Measurements from ENCODE around the gene ANKRD50.

Gene ANKRD50, protein sequence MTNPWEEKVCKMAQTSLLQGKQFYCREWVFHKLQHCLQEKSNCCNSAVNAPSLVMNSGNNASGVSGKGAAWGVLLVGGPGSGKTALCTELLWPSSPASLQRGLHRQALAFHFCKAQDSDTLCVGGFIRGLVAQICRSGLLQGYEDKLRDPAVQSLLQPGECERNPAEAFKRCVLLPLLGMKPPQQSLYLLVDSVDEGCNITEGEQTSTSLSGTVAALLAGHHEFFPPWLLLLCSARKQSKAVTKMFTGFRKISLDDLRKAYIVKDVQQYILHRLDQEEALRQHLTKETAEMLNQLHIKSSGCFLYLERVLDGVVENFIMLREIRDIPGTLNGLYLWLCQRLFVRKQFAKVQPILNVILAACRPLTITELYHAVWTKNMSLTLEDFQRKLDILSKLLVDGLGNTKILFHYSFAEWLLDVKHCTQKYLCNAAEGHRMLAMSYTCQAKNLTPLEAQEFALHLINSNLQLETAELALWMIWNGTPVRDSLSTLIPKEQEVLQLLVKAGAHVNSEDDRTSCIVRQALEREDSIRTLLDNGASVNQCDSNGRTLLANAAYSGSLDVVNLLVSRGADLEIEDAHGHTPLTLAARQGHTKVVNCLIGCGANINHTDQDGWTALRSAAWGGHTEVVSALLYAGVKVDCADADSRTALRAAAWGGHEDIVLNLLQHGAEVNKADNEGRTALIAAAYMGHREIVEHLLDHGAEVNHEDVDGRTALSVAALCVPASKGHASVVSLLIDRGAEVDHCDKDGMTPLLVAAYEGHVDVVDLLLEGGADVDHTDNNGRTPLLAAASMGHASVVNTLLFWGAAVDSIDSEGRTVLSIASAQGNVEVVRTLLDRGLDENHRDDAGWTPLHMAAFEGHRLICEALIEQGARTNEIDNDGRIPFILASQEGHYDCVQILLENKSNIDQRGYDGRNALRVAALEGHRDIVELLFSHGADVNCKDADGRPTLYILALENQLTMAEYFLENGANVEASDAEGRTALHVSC (N-terminal part only)

DNA sequence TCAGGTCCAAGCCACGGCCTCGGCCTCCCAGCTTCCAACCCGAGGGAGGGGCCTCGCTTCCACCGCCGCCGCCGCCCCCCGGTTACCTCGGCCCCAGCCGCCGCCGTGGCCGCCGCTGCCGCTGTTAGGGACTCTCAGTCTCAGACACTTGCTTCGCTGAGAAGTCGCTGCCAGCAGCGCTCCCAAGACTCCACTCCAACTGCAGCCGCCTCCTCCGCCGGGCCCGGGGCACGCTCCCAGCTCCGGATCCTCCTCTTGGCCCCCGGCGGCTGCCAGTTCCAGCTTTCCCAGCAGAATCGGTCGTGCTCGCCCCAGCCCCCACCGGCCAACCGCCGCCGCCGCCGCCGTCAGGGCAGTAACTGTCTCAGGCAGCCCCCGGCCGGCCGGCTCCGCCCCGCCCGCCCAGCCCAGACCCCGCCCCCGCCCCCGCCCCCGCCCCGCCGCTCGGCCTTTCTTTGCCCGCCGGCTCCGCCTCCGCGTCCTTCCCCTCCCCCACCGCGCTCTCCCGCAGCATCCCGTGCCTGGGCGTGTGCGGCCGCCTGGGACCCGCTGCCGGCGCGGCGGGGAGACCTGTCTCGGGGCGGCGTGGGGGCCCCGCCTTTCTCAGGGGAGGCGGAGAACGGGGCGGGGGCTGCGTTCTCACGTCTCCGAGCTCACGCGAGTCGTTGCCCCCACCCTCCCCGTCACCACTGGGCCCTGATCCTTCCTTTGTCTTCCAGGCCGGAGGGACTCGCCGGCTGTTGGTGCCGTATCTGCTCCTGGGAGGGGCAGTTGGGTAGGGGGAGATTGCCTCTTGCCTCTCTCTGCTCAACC lies at the start of gene ANKRD50:
Gene ANKRD50, minus strand, starts transcription at position 361 of the 813 bp plus-strand sequence. CDS start 2,221 bp downstream, outside the sequence.
- DNase-seq (ENCODE audit: low read depth) = peak; percentile 51

- DNase-seq (ENCODE audit: low read depth) = no peak
These were observed 44.6 kb upstream of the ANKRD50 start for GRCh38 chr4:124757126-124757525.

GRCh38 chr4:124754681-124755080 lies 42.1 kb upstream of the ANKRD50 start:
- no peak for DNase-seq (ENCODE audit: low read depth)

GRCh38 chr4:124753941-124754581 lies 41.5 kb upstream of the ANKRD50 start:
- no peak for DNase-seq (ENCODE audit: low read depth)

- no peak for DNase-seq (ENCODE audit: low read depth)
These were observed 36.9 kb upstream of the ANKRD50 start for GRCh38 chr4:124749421-124749820.

- no peak for DNase-seq (ENCODE audit: low read depth)
These were observed 36.4 kb upstream of the ANKRD50 start for GRCh38 chr4:124748965-124749364.

- DNase-seq (ENCODE audit: low read depth) = no peak
These were observed 33.7 kb upstream of the ANKRD50 start for GRCh38 chr4:124745985-124746801.

- DNase-seq (ENCODE audit: low read depth) = no peak
These were observed 31.2 kb upstream of the ANKRD50 start for GRCh38 chr4:124743711-124744110.

DNA sequence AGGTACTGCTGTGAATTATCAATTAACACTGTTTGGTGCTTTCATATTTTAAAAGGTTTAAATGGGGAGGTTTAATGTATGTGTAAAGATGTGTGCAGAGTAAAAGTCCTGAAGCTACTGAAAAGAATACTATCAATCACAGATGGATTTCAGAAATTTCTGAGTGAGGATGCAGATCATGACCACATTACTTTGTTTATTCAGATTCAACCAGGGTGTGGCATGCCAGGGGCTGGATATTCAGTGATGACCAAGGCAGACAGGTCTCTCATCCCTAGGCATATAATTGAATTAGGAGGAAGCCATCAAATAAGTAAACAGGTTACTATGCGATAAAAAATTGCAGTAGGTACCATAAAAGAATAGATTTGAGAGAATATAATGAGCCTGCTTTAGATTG lies 28.0 kb upstream of the ANKRD50 start:
- DNase-seq (ENCODE audit: low read depth) = no peak

DNA sequence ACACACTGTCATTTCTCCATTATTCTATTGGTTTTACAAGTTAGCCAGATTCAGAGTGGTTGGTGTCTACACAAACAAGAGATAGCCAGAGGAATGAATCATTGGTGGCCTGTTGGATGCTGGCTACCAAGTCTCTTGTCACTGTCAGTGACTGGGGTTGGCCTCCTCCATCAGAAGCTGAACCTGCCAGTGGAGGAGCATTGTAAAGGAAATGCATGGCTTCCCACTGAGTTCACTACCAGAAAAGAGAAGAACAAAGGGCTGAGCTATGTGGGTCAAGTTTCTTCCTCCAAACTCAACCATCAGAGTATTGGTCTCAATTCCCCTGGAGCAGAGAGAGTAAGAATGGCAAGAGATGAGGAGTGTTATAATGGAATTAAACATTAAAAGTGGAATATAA lies 26.5 kb upstream of the ANKRD50 start:
- DNase-seq (ENCODE audit: low read depth) = no peak

DNA sequence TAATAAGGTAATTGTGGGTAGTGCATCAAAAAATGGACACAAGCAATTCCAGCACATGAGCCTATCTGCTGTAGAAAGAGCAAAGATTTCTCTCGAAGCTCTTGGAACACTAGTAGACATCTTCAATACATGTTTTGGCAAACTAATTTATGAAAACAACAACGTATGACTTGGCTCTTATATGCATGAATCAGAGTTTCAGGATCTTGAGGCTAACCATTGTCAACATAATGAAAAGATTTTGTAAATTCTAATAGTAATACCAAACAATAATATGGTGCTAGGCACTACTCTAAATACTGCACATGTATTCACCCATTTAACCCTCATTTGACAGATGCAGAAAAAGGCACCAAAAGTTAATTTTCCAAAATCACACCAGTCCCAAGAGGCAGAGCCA lies 25.1 kb upstream of the ANKRD50 start:
- no peak for DNase-seq (ENCODE audit: low read depth)

DNA sequence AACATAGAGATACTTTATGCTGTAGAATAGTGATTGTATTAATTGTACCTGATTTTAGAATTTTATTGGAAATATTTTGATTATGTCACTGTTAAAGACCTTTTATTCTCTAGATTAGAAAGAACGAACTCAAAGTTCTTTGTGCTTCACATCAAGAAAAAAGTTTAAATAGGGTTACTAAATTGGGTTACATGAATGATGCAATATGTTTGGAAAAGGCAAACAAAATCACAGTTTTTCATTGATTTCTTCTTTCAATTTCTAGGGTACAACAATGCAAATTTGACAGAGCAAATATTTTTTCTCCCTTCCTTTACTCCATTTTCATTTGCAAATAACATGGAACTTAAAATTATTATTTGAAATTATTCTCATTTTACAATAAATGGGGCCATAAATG lies 24.0 kb upstream of the ANKRD50 start:
- DNase-seq (ENCODE audit: low read depth) = no peak

- DNase-seq (ENCODE audit: low read depth) = no peak
These were observed 14.9 kb upstream of the ANKRD50 start for GRCh38 chr4:124727331-124727890.

DNA sequence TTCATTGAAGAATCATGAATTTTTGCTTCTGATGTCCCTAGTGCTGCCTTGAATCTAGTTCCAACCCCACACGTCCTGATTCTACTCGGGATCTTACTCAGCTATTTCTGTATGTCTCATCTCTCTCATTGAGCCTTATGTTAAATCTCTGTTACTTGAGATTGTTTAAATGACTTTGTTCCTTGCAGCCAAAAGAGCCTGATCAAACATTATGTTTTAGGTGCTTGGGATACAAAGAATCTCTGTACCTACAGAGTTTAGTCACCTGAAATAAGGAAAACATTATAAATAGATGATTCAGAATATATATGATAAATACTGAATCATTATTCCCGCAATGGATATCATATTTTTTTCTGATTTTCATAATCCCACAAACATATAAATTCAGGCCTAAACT lies 13.7 kb upstream of the ANKRD50 start:
- DNase-seq (ENCODE audit: low read depth) = no peak

DNA sequence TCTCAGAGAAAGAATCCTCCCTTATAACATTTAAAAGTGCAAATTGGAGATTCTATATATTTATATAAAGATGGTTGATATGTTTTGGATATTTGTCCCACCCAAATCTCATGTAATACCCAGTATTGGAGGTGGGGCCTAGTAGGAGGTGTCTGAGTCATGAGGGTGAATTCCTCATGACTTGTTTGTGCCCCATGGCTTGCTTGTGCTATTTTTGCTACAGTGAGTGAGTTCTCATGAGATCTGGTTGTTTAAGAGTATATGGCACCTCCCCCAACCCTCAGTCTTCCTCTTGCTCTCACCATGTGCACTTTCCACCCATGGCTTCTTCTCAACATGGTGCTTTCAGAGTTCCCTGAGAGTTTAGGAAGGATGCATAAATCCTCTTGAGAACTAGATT lies 9.5 kb upstream of the ANKRD50 start:
- no peak for DNase-seq (ENCODE audit: low read depth)

DNA sequence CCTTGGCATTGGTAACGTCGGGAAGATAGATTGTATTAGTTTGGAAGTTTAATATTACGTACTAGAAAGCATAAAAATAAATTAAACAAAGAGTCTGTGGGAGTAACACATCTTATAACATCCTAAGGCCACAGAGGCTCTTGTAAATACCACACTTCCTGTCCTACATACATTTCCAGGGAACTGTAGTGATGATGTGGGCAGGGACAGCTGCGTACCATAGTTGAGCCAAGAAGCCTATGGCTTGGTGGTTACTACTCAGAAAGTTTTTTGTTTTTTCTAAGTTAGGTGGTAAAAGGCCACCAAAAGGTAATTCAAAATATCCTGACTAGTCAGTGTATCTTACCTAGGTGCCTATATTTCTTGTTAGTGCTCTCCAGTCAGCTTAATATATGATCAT lies 4.6 kb upstream of the ANKRD50 start:
- DNase-seq (ENCODE audit: low read depth) = no peak

GRCh38 chr4:124713185-124713592 lies 657 bp upstream of the ANKRD50 start:
- peak; percentile 7 for DNase-seq (ENCODE audit: low read depth)

GRCh38 chr4:124711471-124712371 lies 811 bp downstream of the ANKRD50 start:
- peak; percentile 2 for DNase-seq (ENCODE audit: low read depth)

DNA sequence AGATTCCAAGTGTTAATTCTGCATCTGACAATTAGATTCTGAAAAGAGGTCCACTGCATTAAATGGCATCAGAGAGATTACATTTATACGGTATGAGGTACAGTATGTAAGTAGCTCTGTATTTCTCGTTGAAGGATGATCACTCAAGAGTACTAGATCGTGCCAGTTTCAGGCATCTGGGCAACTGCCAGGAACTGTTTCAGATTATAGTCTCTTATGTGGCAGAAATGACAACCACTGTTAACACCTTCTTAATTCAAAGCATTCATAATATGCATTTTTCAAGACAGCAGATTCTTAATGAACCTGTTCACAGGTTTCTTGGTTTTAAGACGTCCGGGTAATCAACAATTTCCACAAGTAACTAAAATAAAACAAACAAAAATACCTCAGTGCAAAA lies 1.6 kb downstream of the ANKRD50 start:
- DNase-seq (ENCODE audit: low read depth) = no peak

All from activated T-cell treated with anti-CD3 and anti-CD28 coated beads for 48 hours (primary cell).